K562 (cell line): ENCODE measurements around the gene TMEM135. TPM values are rescaled to one million over a fixed set of nuclear protein-coding genes. Genes with fewer than 3 reads are reported as not detected.

Experiments used
- CBFB ChIP-seq: sonication (generic); formaldehyde crosslinking; IDR thresholded peaks from 2 replicates; pipeline ENCODE4 v1.4.0; 2020; ENCODE audit warnings: mild to moderate bottlenecking, missing genetic modification reagents
- CEBPG ChIP-seq, 3 experiments: fragments of 200-800 bp in 1 of 3; sonication (Bioruptor generic) in 1 of 3; sonication (generic) in 1 of 3; formaldehyde crosslinking in 1 of 3; IDR thresholded peaks in 2 of 3; conservative IDR thresholded peaks in 1 of 3; 2 replicates each; pipeline versions ENCODE4 v1.6.1 to v1.8.0; 2016 to 2022; ENCODE audit warnings: missing compliant biosample characterization in 2 of 3, missing genetic modification characterization in 2 of 3, mild to moderate bottlenecking in 1 of 3, missing genetic modification reagents in 1 of 3
- CHD1 ChIP-seq: fragments of 200-600 bp; sonication (generic); IDR thresholded peaks from one replicate; pipeline ENCODE4 v1.6.1; 2012; ENCODE audit warnings: mild to moderate bottlenecking, moderate library complexity, low read length, inconsistent platforms
- ETS2 ChIP-seq: IDR thresholded peaks from 2 replicates; pipeline ENCODE4 v1.6.1; 2016; ENCODE audit warnings: borderline replicate concordance, missing genetic modification characterization, mild to moderate bottlenecking, moderate library complexity, missing compliant biosample characterization; ENCODE audit not compliant: poor library complexity, severe bottlenecking
- FOXA1 ChIP-seq: fragments of 450-650 bp; IDR thresholded peaks from 2 replicates; pipeline ENCODE4 v1.6.1; 2016; ENCODE audit warnings: mild to moderate bottlenecking, borderline replicate concordance
- GABPB2 ChIP-seq: fragments of 250-450 bp; sonication (Bioruptor Pico); conservative IDR thresholded peaks from 2 replicates; pipeline ENCODE4 v1.5.1; 2021; ENCODE audit warnings: mild to moderate bottlenecking
- KLF10 ChIP-seq: fragments of 250-450 bp; sonication (Bioruptor Pico); IDR thresholded peaks from 2 replicates; pipeline ENCODE4 v1.6.1; 2021; ENCODE audit warnings: matching md5 sums
- MEIS2 ChIP-seq: fragments of 450-650 bp; IDR thresholded peaks from 2 replicates; pipeline ENCODE4 v1.6.1; 2014; ENCODE audit warnings: mild to moderate bottlenecking; ENCODE audit not compliant: partially characterized antibody
- RBM17 ChIP-seq: fragments of 200-400 bp; formaldehyde crosslinking; IDR thresholded peaks from 2 replicates; pipeline ENCODE4 v1.6.1; 2017; ENCODE audit warnings: low read depth, mild to moderate bottlenecking, low read length, borderline replicate concordance
- RFX5 ChIP-seq: IDR thresholded peaks from 2 replicates; pipeline ENCODE4 v1.6.1; 2011; ENCODE audit warnings: low read depth, mild to moderate bottlenecking, improper control_type of control experiment, low read length
- RFX7 ChIP-seq: fragments of 250-450 bp; sonication (Bioruptor Pico); IDR thresholded peaks from 2 replicates; pipeline ENCODE4 v1.5.1; 2021; ENCODE audit warnings: mild to moderate bottlenecking
- SAFB2 ChIP-seq: fragments of 200-400 bp; formaldehyde crosslinking; IDR thresholded peaks from 2 replicates; pipeline ENCODE4 v1.6.1; 2018; ENCODE audit warnings: borderline replicate concordance, low read length, low read depth, moderate library complexity; ENCODE audit not compliant: severe bottlenecking
- TCFL5 ChIP-seq: fragments of 250-450 bp; sonication (Bioruptor Pico); conservative IDR thresholded peaks from 2 replicates; pipeline ENCODE4 v1.6.1; 2021; ENCODE audit warnings: mild to moderate bottlenecking, moderate library complexity, matching md5 sums
- TFAM ChIP-seq: fragments of 250-450 bp; sonication (Bioruptor Pico); conservative IDR thresholded peaks from 2 replicates; pipeline ENCODE4 v1.5.0; 2021; ENCODE audit warnings: mild to moderate bottlenecking, moderate library complexity
- TGIF2 ChIP-seq: sonication (generic); formaldehyde crosslinking; IDR thresholded peaks from 2 replicates; pipeline ENCODE4 v1.8.1; 2022; ENCODE audit warnings: mild to moderate bottlenecking, missing genetic modification reagents, moderate library complexity
- ZC3H11A ChIP-seq: IDR thresholded peaks from 2 replicates; pipeline ENCODE4 v1.6.1; 2012; ENCODE audit warnings: low read depth, low read length, improper control_type of control experiment
- ZKSCAN1 ChIP-seq: fragments of 150-350 bp; IDR thresholded peaks from 2 replicates; pipeline ENCODE4 v1.6.1; 2016; ENCODE audit warnings: low read depth, low read length
- ZNF121 ChIP-seq: sonication (generic); formaldehyde crosslinking; conservative IDR thresholded peaks from 2 replicates; pipeline ENCODE4 v1.8.0; 2022; ENCODE audit warnings: missing genetic modification reagents
- ZNF133 ChIP-seq: fragments of 250-450 bp; sonication (Bioruptor Pico); IDR thresholded peaks from 2 replicates; pipeline ENCODE4 v1.4.0; 2020; ENCODE audit warnings: mild to moderate bottlenecking
- ZNF175 ChIP-seq: fragments of 200-800 bp; sonication (Bioruptor generic); IDR thresholded peaks from 2 replicates; pipeline ENCODE4 v1.6.1; 2016; ENCODE audit warnings: low read depth, mild to moderate bottlenecking, missing genetic modification characterization, missing compliant biosample characterization
- ZNF644 ChIP-seq: fragments of 200-800 bp; sonication (Bioruptor generic); IDR thresholded peaks from 2 replicates; pipeline ENCODE4 v1.6.1; 2016; ENCODE audit warnings: low read depth, missing genetic modification characterization, missing compliant biosample characterization
- ZSCAN29 ChIP-seq: fragments of 450-650 bp; IDR thresholded peaks from 2 replicates; pipeline ENCODE4 v1.6.1; 2017
- polyA plus RNA-seq, 8 experiments: library from polyadenylated mRNA; depleted of rRNA in 4 of 8; stranded (reverse) in 5 of 8; unstranded in 3 of 8; fragments of >200 nt; fragmentation: Nextera tagmentation in 2 of 8; fragmentation: Illumina TruSeq in 1 of 8; extraction: Ambion mirVana in 2 of 8; extraction: Trizol in 1 of 8; gene quantifications; 2 replicates each; pipeline versions ENCODE4 v1.2.1 to v1.2.3, GENCODE V29; 2011 to 2014; ENCODE audit warnings: inconsistent platforms in 1 of 8, missing spikeins in 1 of 8
- total RNA-seq, 7 experiments: library from RNA; depleted of rRNA in 6 of 7; stranded (reverse); fragments of >200 nt in 6 of 7; fragmentation: Illumina TruSeq in 2 of 7; extraction: Trizol in 2 of 7; gene quantifications; 2 replicates each; pipeline versions ENCODE4 v1.2.1 to v1.2.3, GENCODE V29; 2011 to 2021; ENCODE audit warnings: low replicate concordance in 1 of 7
- TF ChIP-seq, protein P1 (sequence below), 2 experiments: IDR thresholded peaks in 1 of 2; conservative IDR thresholded peaks in 1 of 2; 2 replicates each; pipeline ENCODE4 v1.6.1; 2016; ENCODE audit warnings: low read depth in 2 of 2, mild to moderate bottlenecking in 1 of 2, missing compliant biosample characterization in 1 of 2, missing genetic modification characterization in 1 of 2, moderate library complexity in 1 of 2
- TF ChIP-seq, protein P2 (sequence below), 3 experiments: fragments of 200-800 bp in 1 of 3; fragments of 250-450 bp in 1 of 3; fragments of 450-650 bp in 1 of 3; sonication (Bioruptor Pico) in 1 of 3; sonication (Bioruptor generic) in 1 of 3; formaldehyde crosslinking in 1 of 3; IDR thresholded peaks; 2 replicates each; pipeline versions ENCODE4 v1.6.1 to v1.8.0; 2016 to 2022; ENCODE audit warnings: mild to moderate bottlenecking in 2 of 3, missing genetic modification characterization in 2 of 3, missing compliant biosample characterization in 1 of 3, moderate library complexity in 1 of 3

The TMEM135 gene
- total and polyA plus RNA-seq, 9 of the 15 experiments (the other 6 are each of a cell fraction or from before 2014, with no cell fraction given) = 17.3 to 53.6 (median 24.9) TPM

DNA sequence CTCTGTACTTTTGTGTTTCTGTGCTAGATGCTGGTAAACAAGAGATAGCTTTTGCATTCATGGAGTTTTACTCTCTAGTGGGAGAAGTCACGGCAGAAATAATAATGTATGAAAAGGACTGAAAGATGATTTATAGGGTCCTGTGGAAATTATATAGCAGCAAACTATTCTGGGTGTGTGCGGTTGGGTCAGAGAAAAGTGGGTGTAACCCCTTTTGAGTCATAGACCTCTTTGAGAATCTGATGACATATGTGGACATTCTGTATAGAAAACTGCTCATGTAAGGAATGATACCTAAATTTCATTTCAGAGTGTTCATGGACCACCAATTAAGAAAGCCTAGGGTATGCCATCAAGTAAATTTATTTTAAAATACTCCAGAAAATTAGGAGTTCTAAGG, 54.4 kb downstream of the TMEM135 start (continued):
- TF ChIP-seq MEIS2 (peak; percentile 72), ZKSCAN1 (no peak), TCFL5 (CRISPR knock-in tag) (no peak), ZNF133 (no peak), ZNF644 (no peak), FOXA1 (no peak), ZSCAN29 (no peak), GABPB2 (CRISPR knock-in tag) (no peak), ZNF121 (CRISPR knock-in tag) (no peak), KLF10 (CRISPR knock-in tag) (no peak), ZC3H11A (no peak), ETS2 (tag) (no peak), RFX5 (no peak), RBM17 (no peak), ZNF175 (CRISPR knock-in tag) (0 out of 2 replicates have a peak, but pooled peaks have one; percentile 17), TFAM (CRISPR knock-in tag) (no peak), CHD1 (no peak), CEBPG (CRISPR knock-in tag; IDR thresholded peaks at IDR 0.05) (peak; percentile 79), CEBPG (tag; conservative IDR thresholded peaks at IDR 0.05 in 1 of 2, IDR thresholded peaks at IDR 0.05 in 1 of 2) (peak in 1 of 2 experiments; percentile 81; a peak in 2 of 4 replicates), TGIF2 (CRISPR knock-in tag) (no peak), SAFB2 (no peak), CBFB (CRISPR knock-in tag) (no peak), RFX7 (no peak)
- TF ChIP-seq, protein P1, sequence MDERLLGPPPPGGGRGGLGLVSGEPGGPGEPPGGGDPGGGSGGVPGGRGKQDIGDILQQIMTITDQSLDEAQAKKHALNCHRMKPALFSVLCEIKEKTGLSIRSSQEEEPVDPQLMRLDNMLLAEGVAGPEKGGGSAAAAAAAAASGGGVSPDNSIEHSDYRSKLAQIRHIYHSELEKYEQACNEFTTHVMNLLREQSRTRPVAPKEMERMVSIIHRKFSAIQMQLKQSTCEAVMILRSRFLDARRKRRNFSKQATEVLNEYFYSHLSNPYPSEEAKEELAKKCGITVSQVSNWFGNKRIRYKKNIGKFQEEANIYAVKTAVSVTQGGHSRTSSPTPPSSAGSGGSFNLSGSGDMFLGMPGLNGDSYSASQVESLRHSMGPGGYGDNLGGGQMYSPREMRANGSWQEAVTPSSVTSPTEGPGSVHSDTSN (CRISPR knock-in tag; IDR thresholded peaks at IDR 0.05; ENCODE audit: low read depth) = no peak
- TF ChIP-seq, protein P1 (tag; conservative IDR thresholded peaks at IDR 0.05; ENCODE audit: low read depth) = no peak
- TF ChIP-seq, protein P2, sequence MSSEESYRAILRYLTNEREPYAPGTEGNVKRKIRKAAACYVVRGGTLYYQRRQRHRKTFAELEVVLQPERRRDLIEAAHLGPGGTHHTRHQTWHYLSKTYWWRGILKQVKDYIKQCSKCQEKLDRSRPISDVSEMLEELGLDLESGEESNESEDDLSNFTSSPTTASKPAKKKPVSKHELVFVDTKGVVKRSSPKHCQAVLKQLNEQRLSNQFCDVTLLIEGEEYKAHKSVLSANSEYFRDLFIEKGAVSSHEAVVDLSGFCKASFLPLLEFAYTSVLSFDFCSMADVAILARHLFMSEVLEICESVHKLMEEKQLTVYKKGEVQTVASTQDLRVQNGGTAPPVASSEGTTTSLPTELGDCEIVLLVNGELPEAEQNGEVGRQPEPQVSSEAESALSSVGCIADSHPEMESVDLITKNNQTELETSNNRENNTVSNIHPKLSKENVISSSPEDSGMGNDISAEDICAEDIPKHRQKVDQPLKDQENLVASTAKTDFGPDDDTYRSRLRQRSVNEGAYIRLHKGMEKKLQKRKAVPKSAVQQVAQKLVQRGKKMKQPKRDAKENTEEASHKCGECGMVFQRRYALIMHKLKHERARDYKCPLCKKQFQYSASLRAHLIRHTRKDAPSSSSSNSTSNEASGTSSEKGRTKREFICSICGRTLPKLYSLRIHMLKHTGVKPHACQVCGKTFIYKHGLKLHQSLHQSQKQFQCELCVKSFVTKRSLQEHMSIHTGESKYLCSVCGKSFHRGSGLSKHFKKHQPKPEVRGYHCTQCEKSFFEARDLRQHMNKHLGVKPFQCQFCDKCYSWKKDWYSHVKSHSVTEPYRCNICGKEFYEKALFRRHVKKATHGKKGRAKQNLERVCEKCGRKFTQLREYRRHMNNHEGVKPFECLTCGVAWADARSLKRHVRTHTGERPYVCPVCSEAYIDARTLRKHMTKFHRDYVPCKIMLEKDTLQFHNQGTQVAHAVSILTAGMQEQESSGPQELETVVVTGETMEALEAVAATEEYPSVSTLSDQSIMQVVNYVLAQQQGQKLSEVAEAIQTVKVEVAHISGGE (CRISPR knock-in tag; IDR thresholded peaks at IDR 0.05) = no peak
